ENCODE results near the gene PRDM1.
"Not testable (repeated sequence)": the region's sequence is repeated elsewhere in the genome, so short reads cannot be mapped to it uniquely, and the experiment has no call there.

Gene PRDM1

DNA sequence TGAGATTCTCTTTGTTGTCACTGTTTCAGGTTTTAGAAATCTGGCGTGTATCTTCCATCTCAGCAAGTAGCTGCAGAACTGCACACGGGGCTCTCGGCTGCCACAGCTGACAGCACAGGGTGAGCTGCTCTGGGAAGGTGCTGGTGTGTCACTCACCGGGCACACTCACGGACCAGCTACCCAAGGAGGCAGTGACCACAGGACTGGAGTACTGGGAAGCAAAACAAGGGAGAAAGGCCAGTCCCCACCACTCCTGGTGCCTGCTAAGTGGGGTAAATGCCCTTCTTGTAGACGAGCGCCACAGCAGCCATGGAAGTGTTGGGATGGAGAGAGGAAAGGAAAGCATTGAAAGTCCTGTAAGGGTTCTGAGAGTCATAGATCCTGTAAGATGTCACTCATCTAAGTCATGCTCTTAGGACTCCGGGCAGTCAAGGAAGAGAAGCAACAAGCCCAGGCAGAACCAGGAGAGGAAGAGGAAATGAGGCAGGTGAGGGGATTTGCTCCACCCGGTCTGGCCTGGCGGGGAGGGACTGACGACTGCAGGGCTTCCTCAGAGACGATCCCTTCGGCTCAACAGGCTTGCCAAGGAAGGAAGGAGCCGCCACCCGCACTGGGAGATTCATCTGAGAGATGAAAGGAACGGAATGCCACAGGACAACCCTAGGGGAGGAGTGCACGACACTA lies 48.1 kb downstream of the PRDM1 start:
- in situ Hi-C loops (cut with HindIII; ENCODE audit: low sequenced_read_pairs) = no loop called here

DNA sequence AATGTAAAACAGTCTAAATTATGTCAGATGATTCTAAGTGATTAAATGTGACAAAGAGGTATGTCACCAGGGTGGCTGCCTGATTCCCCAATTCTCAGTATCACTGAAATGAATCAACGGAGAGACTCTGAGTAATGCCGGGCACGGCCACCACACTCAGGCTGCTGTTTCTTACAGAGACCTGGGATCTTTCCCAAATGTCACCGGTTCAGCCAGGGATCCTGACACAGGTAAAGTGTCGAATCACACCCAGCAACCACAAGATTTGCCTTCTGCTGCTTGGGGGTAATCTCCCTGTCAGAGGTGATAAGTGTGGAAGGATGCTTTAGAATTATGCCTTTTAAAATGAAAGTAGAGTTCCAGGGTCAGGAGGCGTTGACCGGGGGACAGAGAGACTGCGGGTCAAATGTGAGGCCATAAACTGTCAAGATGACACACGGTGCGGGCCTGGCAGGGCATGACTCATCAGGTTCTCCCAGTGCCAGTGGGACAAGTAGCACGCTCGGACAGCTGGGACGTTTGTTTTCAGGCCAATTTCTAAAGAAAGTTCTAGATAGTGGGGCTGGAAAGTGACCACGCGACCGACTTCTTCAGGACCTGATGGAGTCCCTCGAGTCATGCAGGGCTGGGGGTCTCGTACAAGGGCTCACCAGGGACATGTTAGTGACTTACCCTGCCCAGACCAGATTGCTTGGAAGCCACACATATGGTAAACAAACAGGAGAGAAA lies 48.9 kb downstream of the PRDM1 start:
- in situ Hi-C loops (cut with HindIII; ENCODE audit: low sequenced_read_pairs) = no loop called here

DNA sequence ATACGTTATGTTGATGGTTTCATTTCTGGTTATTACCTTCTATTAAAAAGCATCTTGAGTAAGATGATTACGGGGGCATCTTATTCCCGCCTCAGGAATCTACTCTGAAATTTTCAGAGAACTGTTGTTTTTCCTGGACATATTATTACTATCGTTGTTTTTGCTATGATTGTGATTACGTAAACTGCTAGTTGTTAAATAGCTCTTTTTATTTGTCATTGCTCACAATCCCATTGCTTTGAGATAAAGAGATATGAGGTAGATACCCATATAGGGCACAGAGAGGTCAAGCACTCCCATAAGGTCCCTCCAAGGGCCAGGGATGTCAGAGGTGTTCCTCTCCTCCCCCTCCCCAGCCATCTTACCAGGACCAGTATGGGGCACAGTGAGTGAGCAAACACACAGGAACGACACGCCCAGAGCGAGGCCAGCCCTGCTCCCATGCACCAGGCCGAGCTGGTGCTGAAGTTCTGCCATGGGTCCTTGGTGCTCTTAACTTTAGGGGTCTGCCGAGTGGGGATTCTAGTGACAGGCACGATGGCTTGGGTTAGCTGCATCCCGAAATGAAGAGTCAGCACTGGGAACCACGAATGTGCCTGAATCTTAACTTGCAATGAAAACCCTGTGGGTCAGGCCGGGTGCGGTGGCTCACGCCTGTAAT lies 49.9 kb downstream of the PRDM1 start:
- in situ Hi-C loops (cut with HindIII; ENCODE audit: low sequenced_read_pairs) = no loop called here

DNA sequence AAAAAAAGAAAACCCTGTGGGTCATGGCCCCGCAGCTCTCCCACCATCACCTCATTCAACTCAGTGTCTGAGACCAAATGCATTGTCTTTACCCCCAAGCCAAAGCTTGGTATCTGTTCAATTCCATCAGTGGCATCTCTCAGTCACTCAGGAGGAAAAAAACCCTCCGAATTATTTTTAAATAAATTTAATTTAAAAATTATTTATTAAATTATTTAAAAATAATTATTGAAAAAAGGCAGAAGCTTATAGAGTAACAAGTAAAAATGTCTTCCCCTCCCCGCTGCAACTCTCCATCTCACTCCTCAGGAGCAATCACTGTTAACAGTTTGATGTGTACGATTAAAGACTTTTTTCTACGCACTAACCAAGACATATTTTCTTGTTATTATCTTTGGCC lies 50.7 kb downstream of the PRDM1 start:
- in situ Hi-C loops (cut with HindIII; ENCODE audit: low sequenced_read_pairs) = no loop called here

DNA sequence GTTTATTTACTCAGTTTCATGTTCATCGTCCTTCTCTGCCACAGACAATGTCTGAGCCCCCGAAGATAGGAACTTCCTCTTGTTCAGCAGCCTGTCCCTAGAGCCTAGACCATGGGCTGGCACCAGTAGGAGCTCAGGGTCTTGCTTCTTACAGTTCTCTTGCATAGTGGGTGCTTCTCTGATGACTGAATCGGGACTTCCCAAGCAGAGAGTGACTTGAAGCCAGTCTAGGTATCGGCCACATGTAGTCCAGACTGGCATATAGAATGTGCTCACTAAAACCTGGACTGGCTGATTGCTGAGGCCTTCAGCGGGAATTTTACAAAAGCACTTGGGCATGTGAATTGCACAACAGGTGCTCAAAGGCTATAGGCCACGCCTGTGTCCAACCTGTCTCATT lies 52.0 kb downstream of the PRDM1 start:
- in situ Hi-C loops (cut with HindIII; ENCODE audit: low sequenced_read_pairs) = no loop called here

DNA sequence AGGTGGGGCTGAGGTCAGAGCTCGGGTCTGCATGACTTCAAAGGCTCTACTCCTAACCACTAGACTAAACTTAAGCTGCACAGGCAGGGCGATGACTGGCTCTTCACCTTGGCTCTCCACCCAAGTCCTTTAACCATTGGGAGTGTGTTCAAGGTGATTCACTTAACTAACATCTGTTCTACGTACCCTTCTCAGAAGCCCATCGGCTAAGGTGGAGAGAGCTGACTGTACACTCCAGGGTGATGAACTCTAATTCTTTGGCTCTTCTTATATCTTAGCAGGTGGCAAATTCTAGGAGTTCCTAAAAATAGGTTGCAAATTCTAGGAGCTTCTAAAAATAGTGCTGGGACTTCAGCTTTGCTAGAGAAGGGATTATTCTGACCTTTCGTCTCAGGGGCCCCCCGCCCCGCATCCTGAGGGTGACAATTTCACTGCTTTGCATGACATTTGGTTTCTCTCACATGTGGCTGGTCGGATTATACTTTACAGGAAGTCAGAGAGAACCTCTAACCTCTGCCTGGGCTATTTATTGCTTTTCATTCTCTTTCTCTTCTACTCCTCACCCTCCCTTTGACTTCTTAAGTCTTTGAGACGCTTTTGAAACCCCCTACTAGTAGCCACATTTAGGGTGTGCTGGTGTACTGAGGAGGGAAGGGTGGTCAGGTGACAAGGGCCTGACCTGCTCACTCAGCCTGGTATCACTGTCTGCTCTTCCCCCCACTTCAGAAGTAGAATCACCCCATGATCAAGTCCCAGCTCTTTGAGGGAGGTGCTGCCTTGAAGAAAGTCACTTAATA lies 55.5 kb downstream of the PRDM1 start:
- in situ Hi-C loops (cut with HindIII; ENCODE audit: low sequenced_read_pairs) = no loop called here

DNA sequence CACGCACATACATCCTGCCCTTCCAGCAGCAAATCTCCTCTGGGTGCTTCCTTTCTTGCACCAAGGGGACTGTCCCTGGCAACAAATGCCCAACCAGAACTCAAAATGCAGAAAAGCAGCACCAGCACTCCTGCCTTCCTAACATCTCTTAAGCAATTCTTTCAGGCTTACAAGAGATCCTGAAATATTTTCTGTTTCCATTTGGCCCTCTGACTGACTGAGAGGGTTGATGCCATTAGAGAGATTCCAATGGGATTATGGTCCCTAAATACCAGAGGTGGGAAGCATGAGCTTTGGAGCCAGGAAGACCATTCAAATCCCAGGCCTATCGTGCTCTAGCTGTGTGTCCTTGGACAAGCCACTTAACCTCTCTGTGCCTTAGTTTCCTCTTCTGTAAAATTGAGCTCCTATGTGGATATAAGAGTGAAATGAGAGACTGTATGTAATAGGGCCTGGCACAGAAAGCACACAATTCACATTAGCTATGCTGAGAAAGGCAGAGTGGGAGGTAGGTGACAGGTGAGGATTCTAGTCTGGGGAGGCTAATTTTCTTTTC lies 56.8 kb downstream of the PRDM1 start:
- in situ Hi-C loops (cut with HindIII; ENCODE audit: low sequenced_read_pairs) = no loop called here

DNA sequence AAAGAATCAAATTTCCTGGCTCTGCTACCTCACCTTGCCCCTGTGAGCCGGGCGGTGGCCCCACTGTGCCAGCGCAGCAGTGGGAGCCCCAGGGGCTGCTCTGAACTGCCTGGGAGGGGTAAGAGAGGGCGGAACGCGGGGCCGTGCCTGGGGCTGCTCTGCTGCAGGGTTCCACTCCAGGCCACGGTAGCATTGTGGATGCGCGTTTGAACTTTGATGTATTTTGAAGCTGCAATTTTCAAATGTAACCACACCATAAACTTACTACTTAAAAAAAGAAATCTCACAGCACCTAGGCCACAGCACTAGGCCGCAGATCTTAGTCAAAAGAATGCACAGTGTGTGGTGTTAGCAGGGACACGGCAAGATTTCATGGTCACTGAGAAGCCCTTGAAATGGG lies 57.5 kb downstream of the PRDM1 start:
- in situ Hi-C loops (cut with HindIII; ENCODE audit: low sequenced_read_pairs) = no loop called here

DNA sequence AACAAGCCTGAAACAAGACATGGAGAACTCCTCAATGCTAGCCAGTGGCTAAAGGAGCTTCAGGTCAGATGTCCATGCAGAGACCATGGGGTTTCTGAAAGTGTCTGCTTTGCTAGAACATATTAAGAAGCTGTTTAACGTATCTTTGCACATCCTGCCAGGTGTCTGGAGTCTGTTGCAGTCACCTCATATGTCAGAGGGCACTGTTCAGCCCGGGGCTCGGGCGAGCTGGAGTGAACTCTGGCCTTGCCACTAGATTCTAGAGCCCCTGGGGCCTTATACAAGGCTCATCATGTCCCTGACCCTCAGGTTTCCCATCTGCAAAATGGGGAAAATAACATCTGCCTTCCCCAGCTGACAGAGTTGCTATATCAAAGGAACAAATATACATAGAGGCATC lies 59.0 kb downstream of the PRDM1 start:
- in situ Hi-C loops (cut with HindIII; ENCODE audit: low sequenced_read_pairs) = no loop called here

DNA sequence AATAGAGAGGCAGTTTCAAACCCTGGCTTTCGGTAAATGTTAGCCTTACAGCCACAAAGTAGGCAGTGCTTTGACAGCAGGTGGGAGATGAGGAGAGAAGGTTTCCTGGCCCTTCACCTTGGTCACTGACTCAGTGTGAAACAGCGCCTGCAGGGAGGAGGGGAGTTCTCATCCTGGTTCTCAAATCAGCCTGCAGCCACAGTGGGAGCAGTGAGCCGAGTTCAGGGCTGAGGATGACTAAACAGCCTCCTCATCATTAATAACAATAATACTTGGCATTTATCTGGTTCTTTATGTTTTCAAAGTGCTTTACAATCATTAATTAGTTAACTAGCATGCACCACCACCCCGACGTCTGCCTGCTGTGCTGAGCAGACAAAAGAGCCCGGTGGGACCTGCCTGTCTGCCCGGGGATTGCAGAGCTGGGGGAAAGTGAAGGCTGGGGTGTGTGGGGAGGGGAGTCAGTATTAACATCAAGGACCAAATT lies 59.6 kb downstream of the PRDM1 start:
- in situ Hi-C loops (cut with HindIII; ENCODE audit: low sequenced_read_pairs) = no loop called here

DNA sequence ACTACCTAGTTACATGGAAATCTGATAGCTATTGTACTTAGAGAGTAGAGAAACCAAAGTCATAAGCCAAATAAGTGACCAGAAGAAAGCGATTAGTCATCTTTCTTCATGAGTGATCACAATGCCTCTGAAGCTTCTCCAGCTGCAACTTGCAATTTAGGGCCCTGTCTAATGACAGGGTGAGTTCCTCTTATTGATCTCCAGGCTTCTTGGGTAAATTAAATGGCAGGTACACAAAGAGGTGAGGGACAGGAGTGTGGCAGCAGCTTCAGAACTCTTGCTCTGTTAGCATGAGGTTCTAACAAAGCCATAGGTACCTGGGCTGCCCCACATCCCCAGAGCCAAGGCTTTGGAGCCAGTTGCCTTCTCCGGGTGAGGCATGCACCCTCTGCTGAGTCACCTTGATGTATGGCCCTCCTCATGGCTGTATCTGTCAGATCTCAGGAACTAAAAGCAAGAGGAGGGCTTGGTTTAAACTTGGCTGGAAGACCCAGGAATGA lies 60.8 kb downstream of the PRDM1 start:
- in situ Hi-C loops (cut with HindIII; ENCODE audit: low sequenced_read_pairs) = no loop called here

DNA sequence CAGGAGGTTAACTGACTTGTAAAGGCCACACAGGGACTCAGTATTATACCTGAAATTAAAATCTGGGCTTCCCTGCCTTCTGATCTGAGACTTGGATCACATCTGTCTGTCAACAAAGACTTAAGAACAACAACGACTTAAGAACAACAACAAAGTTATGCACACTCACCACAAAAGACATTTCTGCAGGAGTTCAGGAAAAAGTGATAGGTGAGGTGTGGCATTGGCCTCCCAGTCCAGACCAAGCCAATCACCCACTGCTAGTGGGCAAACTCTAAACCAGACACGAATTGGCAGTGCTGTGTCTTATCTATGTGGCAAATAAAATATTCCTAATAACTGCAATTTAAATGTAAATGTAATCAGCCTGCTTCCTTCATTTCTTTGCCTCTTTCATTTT lies 61.3 kb downstream of the PRDM1 start:
- in situ Hi-C loops (cut with HindIII; ENCODE audit: low sequenced_read_pairs) = no loop called here

DNA sequence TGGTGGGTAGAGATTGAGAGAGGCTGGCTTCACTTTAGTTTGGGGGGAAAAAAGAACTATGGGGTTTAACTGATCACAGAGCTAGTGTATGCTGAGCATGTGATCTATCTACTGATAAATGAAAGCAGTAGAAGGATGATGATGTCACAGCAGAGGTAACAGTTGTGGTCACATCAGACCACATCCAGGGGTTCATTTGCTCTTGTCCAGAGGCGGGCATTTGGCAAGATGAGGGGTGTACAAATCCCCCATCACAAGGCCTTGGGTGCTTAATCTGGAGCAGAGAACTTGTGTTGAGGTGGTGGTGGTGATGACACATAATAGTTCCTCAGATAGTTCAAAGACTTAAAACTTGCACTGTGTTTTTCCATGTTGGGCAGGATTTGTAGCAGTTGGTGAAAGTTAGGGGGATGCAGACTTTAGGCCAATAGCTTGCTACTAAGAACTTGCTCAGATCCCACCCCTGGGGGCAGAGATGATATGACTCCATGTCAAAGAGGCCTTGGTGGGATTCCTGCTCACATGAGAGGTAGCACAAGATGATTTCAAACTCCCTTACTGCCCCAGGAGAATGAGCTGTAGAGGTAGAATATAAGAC lies 63.4 kb downstream of the PRDM1 start:
- in situ Hi-C loops (cut with HindIII; ENCODE audit: low sequenced_read_pairs) = no loop called here

DNA sequence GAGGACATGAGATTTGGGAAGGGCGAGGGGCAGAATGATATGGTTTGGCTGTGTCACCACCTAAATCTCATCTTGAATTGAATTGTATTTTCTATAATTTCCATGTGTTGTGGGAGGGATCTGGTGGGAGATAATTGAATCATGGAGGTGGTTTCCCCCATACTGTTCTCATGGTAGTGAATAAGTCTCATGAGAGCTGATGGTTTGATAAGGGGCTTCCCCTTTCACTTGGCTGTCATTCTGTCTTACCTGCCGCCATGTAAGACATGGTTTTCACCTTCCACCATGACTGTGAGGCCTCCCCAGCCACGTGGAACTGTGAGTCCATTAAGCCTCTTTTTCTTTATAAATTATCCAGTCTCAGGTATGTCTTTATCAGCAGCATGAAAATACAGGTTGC lies 66.3 kb downstream of the PRDM1 start:
- in situ Hi-C loops (cut with HindIII; ENCODE audit: low sequenced_read_pairs) = not testable (repeated sequence)

DNA sequence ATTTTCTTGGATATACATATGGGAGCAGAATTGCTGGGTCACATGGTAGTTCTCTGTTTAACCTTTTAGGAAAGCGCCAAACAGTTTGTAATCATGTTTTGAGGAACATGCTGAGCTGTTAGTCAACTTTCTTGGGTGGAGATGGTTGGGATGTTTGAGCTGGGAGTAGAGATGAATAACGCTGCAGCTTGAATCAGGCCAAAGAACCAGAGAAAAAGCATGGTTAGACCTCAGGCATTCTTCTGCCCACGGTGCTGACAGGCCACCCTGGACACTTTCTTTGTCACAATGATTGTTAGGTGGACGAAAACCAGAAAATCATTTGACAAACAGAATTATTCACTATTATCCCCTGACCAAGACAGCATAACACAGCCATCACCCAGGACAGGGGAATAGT lies 66.8 kb downstream of the PRDM1 start:
- in situ Hi-C loops (cut with HindIII; ENCODE audit: low sequenced_read_pairs) = no loop called here

DNA sequence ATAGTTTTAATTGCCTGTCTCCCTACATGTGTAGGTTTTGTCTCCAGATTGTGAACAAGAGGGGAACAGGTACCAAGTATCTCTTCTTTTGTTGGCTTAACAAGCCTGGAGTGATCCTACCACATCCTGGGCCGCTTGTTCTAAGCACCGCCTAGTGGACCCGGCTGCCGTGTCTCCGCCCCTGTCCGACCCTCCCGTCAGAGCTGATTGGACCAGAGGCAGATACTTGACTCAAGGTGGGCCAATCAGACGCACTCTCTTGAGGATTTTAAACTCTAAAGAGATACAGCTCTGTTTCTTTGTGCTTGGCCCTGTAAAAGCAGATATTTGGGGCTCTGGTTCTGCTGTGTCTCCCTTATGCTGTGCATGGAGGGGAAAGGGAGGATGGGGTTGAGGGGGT lies 68.2 kb downstream of the PRDM1 start:
- in situ Hi-C loops (cut with HindIII; ENCODE audit: low sequenced_read_pairs) = no loop called here

DNA sequence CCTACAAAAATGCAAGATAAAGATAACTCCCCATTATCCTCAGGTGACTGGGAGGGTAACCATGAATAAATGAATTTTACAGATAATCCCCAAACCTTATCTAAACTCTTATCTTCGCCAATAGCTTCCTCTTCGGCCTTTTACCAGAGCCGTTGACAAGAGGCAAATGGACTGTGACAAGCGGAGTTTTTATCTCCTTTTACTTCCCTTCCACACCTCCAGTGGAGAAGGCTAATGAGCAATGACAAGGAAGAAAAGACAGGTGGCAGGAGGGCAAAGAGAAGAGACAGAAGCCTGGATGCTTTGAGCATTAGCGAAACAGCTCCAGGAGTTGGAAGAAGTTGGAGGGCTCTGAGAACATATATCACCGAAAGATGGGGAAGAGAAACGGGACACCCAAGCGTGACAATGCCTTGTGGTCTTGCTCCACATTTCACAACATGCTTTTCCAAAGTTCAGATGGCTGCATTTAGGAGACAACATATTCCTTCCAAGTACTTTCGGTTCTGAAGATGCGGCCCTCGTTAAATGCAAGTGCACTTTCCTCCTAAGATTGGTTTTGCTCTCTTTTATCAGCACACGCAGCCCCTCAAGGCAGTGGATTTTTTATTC lies 69.2 kb downstream of the PRDM1 start:
- in situ Hi-C loops (cut with HindIII; ENCODE audit: low sequenced_read_pairs) = no loop called here

DNA sequence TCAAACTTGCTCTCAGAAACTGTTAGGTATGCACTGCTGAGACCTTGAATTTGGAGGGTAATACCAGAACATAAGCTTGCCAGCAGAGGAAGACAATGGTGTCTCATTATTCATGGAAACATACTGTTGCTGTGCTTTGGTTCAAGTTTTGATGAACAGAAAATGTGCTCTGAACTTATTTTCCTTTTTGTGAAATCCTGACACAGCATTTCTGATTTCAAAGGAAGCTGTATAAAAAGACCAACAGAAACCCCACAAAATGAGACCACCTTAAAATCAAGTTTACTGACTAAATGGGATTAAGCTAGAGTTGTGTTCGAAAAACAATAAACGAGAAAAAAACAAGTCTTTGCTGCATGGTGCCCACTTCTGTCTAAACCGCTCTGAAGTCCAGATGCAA lies 70.3 kb downstream of the PRDM1 start:
- in situ Hi-C loops (cut with HindIII; ENCODE audit: low sequenced_read_pairs) = no loop called here

DNA sequence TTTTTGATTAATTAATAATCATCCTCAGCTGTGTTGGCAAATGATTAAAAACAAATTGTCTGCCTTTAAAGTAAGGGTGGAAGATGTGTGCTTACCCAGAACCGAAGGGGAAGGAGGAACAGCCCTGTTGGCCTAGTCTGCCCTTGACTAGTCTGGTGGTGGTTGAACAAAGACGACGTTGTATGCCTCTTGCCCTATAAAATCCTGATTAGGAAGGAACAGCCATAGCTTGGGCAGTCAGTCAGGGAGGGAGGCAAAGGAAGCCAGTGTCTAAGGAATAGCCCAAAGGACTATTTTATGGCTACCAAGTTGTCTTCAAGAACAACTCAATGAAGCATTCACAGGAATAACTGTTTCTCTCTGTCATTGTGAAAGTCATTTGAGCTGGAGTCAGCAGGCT lies 70.7 kb downstream of the PRDM1 start:
- in situ Hi-C loops (cut with HindIII; ENCODE audit: low sequenced_read_pairs) = no loop called here

DNA sequence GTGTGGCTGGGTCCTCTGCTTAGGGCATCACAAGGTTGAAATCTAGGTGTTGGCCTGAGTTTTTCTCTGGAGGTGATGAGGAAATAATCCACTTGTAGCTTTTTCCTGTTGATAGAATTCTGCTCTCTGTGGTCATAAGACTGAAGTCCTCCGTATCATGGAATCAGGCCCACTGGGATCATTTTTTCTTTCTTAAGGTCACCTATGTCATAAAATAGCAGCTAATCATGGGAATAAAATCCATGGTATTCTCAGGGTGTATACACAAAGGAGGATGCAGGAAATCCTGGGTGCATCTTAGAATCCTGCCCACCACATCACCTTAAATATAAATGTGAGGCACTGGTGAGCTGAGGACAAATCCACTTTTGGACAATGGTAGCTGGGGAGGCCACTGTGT lies 72.7 kb downstream of the PRDM1 start:
- in situ Hi-C loops (cut with HindIII; ENCODE audit: low sequenced_read_pairs) = no loop called here
